Fibroblast of mammary gland (primary cell): ENCODE data around the gene KCNE1.

ENCODE experiments used
- DNase-seq: peaks from one replicate; pipeline ENCODE4 v3.0.0-alpha.2; 2010; ENCODE audit warnings: low read depth
- H3K4me3 ChIP-seq: 2 replicates; pipeline ENCODE4 v1.5.1; 2011; ENCODE audit warnings: low read depth, mild to moderate bottlenecking, low read length, moderate library complexity; ENCODE audit not compliant: control insufficient read depth
- TF ChIP-seq, protein P1 (sequence below): conservative IDR thresholded peaks from 2 replicates; pipeline ENCODE4 v1.5.1; 2011; ENCODE audit warnings: low read depth, low read length, inconsistent platforms; ENCODE audit not compliant: control insufficient read depth, insufficient read depth

The KCNE1 gene

DNA sequence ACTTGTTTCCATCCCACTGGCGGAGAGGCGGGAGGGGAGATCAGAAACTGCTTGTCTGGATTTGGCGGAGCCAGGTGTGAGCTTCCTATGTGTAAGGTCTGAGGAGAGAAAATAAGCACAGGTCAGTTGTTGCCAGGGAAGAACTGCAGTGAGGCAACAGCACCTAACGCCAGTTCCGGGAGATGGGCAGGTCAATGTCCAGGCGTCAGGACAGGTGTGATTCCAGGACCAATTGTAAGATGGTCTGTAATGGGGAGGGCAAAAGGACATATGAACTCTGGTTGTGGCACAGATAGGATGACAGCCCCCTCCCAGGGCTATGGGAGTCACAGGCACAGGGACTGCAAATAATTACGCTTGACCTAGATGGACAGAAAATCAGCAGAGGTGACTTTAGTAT lies 9.6 kb upstream of the KCNE1 start:
- no peak for DNase-seq
- no peak overlapping the region for H3K4me3 ChIP-seq
- TF ChIP-seq, protein P1, sequence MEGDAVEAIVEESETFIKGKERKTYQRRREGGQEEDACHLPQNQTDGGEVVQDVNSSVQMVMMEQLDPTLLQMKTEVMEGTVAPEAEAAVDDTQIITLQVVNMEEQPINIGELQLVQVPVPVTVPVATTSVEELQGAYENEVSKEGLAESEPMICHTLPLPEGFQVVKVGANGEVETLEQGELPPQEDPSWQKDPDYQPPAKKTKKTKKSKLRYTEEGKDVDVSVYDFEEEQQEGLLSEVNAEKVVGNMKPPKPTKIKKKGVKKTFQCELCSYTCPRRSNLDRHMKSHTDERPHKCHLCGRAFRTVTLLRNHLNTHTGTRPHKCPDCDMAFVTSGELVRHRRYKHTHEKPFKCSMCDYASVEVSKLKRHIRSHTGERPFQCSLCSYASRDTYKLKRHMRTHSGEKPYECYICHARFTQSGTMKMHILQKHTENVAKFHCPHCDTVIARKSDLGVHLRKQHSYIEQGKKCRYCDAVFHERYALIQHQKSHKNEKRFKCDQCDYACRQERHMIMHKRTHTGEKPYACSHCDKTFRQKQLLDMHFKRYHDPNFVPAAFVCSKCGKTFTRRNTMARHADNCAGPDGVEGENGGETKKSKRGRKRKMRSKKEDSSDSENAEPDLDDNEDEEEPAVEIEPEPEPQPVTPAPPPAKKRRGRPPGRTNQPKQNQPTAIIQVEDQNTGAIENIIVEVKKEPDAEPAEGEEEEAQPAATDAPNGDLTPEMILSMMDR: no peak

DNA sequence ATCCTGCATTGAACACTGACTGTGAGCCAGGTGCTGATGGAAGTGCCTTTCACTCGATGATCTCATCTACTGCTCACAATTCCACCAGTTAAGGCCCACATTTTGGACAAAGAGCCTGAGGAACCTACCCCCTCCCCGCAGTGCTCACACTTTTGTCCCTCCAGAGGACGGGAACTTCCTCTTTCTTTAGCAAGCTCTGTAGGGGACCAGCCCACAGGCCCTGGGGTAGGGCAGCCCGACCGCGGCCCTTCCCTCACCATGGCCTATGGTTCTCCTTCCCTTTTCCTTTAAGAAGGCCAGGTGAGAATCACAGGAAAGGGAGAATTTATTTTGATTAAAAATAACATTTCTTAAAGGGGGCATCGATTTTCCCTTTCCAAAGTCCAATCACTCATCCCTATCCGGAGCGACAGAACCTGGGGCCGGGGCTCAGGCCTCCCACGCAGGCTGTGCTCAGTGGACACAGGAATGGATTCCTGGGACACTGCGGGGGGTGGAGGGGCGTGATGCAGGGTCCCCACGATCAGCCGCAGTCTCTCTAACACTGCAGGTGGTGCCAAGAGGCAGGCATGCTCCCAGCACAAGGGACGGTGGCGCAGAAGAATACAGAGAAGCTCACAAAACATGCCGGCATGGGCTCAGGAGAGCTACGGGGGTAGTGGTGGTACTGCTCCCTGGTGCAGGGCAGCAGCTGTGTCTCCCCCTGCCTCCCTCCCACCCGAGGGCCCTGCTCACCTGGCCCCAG lies 8.9 kb upstream of the KCNE1 start:
- H3K4me3 ChIP-seq: no peak overlapping the region
- DNase-seq: no peak
- TF ChIP-seq, protein P1: no peak

DNA sequence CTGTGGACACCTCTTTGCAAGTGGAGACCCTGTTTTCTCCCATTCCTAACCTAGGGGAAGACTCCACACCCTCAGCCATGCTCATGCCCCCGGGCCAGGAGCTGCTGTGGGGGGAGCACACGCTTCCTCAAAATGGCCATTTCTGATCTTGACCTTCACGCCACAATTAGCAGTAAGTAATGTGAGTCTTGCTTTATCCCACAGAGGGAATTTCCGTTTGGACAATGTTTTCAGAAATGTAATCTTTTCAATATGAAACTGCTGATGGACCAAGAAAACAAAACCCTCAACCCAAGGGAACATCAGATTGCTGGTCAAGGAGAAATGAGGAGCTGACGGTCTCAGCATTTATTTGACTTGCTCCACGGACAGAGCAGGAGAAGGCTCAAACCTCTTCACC lies 8.3 kb upstream of the KCNE1 start:
- no peak overlapping the region for H3K4me3 ChIP-seq
- TF ChIP-seq, protein P1: no peak
- no peak for DNase-seq

DNA sequence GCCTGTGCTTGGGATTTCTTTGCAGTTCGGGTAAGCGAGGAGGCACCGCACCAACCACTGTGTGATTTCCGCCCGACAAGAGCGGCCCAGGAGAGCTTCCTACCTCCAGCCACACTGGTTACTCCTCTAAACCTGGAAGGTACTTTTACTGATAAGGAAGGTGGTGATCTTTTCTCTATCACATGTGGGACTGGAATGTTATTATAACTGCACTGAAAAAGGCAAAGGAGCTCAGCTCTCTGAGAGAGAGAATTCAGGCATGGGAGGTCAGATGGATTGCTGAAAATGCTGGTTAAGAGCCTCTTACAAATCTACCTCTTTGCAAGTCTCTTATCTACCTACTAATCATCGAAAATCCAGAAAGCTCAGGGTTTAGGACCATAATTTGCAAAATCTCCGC lies 7.7 kb upstream of the KCNE1 start:
- H3K4me3 ChIP-seq: no peak overlapping the region
- TF ChIP-seq, protein P1: no peak
- DNase-seq: no peak

DNA sequence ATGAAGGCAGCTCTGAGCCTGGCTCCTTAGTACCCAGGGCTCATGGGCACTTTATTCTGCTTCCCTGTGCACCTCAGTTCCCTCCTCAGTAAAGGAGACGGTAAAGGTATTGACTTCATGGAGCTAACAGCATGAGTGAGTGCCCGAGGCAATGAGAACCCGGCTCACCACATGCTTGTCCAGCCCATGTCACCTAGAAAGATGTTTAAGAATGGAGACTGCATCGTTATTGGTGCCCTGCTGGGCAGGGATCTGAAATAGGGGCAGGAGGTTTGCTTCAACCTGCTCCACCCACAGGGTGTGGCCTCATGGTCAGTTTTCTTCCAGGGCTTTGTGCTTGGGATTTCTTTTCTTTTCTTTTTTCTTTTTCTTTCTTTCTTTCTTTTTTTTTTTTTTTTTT lies 7.0 kb upstream of the KCNE1 start:
- DNase-seq: no peak
- no peak overlapping the region for H3K4me3 ChIP-seq
- TF ChIP-seq, protein P1: no peak

DNA sequence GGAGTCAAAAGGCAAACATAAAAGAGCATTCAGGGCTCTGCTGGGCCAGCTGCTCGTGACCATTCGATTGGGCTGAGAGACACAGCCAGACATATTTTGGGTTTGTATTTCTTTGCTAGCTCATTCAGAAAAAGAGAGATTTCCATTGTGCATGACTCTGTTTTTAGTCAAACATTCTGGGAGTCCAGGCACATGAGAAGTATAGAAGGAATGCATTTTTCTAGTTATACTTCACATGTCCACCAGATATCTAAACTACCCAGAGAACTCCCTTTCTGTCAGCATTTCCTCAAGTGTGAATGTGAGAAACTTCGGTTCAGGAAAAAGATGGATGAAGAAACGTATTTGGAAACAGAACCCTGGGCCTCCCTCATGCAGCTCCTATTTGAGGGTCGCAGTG lies 6.3 kb upstream of the KCNE1 start:
- TF ChIP-seq, protein P1: no peak
- DNase-seq: no peak
- no peak overlapping the region for H3K4me3 ChIP-seq
